MM.1S (cell line): ENCODE measurements around the gene DKC1.
"Not testable (repeated sequence)": the region's sequence is repeated elsewhere in the genome, so short reads cannot be mapped to it uniquely, and the experiment has no call there.

ENCODE experiments used
- DNase-seq: peaks from one replicate; pipeline ENCODE4 v3.0.0-alpha.2; 2015
- H2AFZ ChIP-seq: fragments of 300-600 bp; sonication (generic); 2 replicates; pipeline ENCODE4 v1.6.0; 2016; ENCODE audit warnings: antibody characterized with exemption, low read length
- H3F3A ChIP-seq: fragments of 300-600 bp; sonication (generic); 2 replicates; pipeline ENCODE4 v1.6.1; 2016; ENCODE audit warnings: mild to moderate bottlenecking, antibody characterized with exemption, low read length, moderate library complexity, mixed read lengths; ENCODE audit not compliant: insufficient read depth
- H3K27ac ChIP-seq: fragments of 300-600 bp; sonication (generic); 2 replicates; pipeline ENCODE4 v1.5.1; 2016; ENCODE audit warnings: mild to moderate bottlenecking, low read length
- H3K27me3 ChIP-seq: fragments of 300-600 bp; sonication (generic); replicated peaks from 2 replicates; pipeline ENCODE4 v1.6.0; 2016; ENCODE audit warnings: low read length; ENCODE audit not compliant: insufficient read depth
- H3K36me3 ChIP-seq: fragments of 300-600 bp; sonication (generic); replicated peaks from 2 replicates; pipeline ENCODE4 v1.6.1; 2016; ENCODE audit warnings: mild to moderate bottlenecking, low read length, mixed read lengths; ENCODE audit not compliant: insufficient read depth
- H3K4me1 ChIP-seq: fragments of 300-600 bp; sonication (generic); 2 replicates; pipeline ENCODE4 v1.6.1; 2016; ENCODE audit warnings: low read length, mixed read lengths
- H3K4me2 ChIP-seq: fragments of 300-600 bp; sonication (generic); 2 replicates; pipeline ENCODE4 v1.6.0; 2016; ENCODE audit warnings: low read depth, low read length
- H3K4me3 ChIP-seq: fragments of 300-600 bp; sonication (generic); 2 replicates; pipeline ENCODE4 v1.5.1; 2016; ENCODE audit warnings: low read length, mixed read lengths
- H3K79me2 ChIP-seq: fragments of 300-600 bp; sonication (generic); 2 replicates; pipeline ENCODE4 v1.6.1; 2016; ENCODE audit warnings: mixed run types, low read length, mixed read lengths
- H3K9ac ChIP-seq: fragments of 300-600 bp; sonication (generic); 2 replicates; pipeline ENCODE4 v1.6.1; 2016; ENCODE audit warnings: low read length, mixed read lengths
- H3K9me2 ChIP-seq: fragments of 300-600 bp; sonication (generic); replicated peaks from 2 replicates; pipeline ENCODE4 v1.6.1; 2016; ENCODE audit warnings: mild to moderate bottlenecking, low read length, mixed read lengths; ENCODE audit not compliant: insufficient read depth
- H3K9me3 ChIP-seq: fragments of 300-600 bp; sonication (generic); replicated peaks from 2 replicates; pipeline ENCODE4 v1.6.1; 2016; ENCODE audit warnings: mild to moderate bottlenecking, low read length, mixed read lengths; ENCODE audit not compliant: insufficient read depth
- H4K20me1 ChIP-seq: fragments of 300-600 bp; sonication (generic); 2 replicates; pipeline ENCODE4 v1.6.1; 2016; ENCODE audit warnings: mild to moderate bottlenecking, low read length, moderate library complexity, mixed read lengths; ENCODE audit not compliant: insufficient read depth
- EZH2 ChIP-seq: fragments of 300-600 bp; sonication (generic); optimal IDR thresholded peaks from 2 replicates; pipeline ENCODE3; 2017; ENCODE audit warnings: low read depth, mild to moderate bottlenecking, antibody characterized with exemption, low read length, mixed read lengths
- EZH2phosphoT487 ChIP-seq: fragments of 300-600 bp; sonication (generic); IDR thresholded peaks from 2 replicates; pipeline ENCODE4 v1.6.1; 2018; ENCODE audit warnings: antibody characterized with exemption, low read length
- TF ChIP-seq, protein P1 (sequence below): fragments of 300-600 bp; sonication (generic); IDR thresholded peaks from 2 replicates; pipeline ENCODE4 v1.5.1; 2016; ENCODE audit warnings: antibody characterized with exemption, low read length, mixed read lengths

The DKC1 gene

DNA sequence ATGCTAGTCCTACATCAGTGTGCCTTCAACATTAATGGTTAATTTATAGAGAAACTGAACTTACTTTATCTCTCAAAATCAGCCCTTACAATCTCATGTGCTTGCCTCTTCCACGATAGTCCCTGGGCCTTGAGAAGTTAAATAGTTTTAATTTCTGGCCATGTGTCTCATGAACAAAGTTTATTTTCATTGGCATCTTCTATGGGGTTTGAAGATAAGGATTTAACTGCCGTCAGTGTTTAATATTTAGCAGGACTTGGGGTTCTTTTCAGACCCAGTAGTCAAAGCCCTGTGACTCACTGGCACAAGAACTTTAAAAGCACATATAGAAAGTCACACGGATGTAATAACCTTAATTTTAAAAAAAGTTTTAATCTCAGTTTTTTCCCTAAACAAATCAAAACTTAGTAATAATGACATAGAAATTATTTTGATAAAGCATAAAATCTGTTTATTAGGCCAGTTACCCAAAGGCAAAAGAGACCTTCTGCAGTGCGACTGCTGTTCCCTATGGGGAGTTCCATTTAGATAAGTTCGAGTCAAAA, 52.7 kb downstream of the DKC1 start:
- no peak for TF ChIP-seq EZH2phosphoT487
- no peak for TF ChIP-seq EZH2
- TF ChIP-seq, protein P1, sequence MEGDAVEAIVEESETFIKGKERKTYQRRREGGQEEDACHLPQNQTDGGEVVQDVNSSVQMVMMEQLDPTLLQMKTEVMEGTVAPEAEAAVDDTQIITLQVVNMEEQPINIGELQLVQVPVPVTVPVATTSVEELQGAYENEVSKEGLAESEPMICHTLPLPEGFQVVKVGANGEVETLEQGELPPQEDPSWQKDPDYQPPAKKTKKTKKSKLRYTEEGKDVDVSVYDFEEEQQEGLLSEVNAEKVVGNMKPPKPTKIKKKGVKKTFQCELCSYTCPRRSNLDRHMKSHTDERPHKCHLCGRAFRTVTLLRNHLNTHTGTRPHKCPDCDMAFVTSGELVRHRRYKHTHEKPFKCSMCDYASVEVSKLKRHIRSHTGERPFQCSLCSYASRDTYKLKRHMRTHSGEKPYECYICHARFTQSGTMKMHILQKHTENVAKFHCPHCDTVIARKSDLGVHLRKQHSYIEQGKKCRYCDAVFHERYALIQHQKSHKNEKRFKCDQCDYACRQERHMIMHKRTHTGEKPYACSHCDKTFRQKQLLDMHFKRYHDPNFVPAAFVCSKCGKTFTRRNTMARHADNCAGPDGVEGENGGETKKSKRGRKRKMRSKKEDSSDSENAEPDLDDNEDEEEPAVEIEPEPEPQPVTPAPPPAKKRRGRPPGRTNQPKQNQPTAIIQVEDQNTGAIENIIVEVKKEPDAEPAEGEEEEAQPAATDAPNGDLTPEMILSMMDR = no peak
- H3K27me3 ChIP-seq = no peaks in the 10 kb centered on the region

DNA sequence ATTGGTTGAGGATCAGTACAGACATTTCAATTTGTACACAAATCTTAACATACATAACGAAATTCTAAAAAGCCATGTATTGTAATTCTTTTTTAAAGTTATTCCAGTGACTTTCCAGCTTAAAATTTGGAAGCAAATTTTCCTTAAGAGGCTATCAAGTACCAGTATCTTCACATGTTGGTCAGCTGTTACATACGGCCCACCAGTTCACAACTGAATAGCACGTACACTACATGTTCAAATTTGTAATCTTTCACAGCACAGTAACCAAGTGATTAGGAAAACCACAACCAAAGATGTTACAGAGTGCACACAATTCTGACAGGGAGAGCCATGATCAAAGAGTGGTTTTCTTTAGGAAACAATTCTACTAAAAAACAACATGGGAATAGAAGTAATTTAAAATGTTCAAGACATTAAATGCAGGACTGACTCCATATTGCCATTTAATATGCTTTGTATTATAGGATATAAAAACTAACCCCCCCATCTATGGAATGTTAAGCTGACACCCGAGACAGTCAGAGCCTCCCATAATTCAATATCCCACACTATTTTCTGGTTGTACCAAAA, 53.7 kb downstream of the DKC1 start:
- not testable (repeated sequence) for H2AFZ ChIP-seq, H3K9me3 ChIP-seq, H3K27ac ChIP-seq, H3K4me2 ChIP-seq, H3K79me2 ChIP-seq, H3F3A ChIP-seq, H4K20me1 ChIP-seq, H3K9ac ChIP-seq, DNase-seq, H3K36me3 ChIP-seq, H3K4me3 ChIP-seq, H3K27me3 ChIP-seq, H3K9me2 ChIP-seq
- H3K4me1 ChIP-seq = peaks cover 11% of the 10 kb centered on the region

More for the DNA sequence above, 52.7 kb downstream of the DKC1 start:
- no peak for DNase-seq
- H2AFZ ChIP-seq = no peak overlapping the region
- H3K4me1 ChIP-seq = peaks cover 16% of the 10 kb centered on the region
- H3K9ac ChIP-seq = no peak overlapping the region
- H3F3A ChIP-seq = peaks cover under 1% of the 10 kb centered on the region; the same call in 1 of the 2 replicates
- no peaks in the 10 kb centered on the region for H3K9me3 ChIP-seq
- H3K36me3 ChIP-seq = no peaks in the 10 kb centered on the region
- no peaks in the 10 kb centered on the region for H3K9me2 ChIP-seq
- no peak overlapping the region for H3K4me2 ChIP-seq
- H3K79me2 ChIP-seq = no peaks in the 10 kb centered on the region
- no peak overlapping the region for H3K27ac ChIP-seq
- no peak overlapping the region for H3K4me3 ChIP-seq
- H4K20me1 ChIP-seq = no peaks in the 10 kb centered on the region

DNA sequence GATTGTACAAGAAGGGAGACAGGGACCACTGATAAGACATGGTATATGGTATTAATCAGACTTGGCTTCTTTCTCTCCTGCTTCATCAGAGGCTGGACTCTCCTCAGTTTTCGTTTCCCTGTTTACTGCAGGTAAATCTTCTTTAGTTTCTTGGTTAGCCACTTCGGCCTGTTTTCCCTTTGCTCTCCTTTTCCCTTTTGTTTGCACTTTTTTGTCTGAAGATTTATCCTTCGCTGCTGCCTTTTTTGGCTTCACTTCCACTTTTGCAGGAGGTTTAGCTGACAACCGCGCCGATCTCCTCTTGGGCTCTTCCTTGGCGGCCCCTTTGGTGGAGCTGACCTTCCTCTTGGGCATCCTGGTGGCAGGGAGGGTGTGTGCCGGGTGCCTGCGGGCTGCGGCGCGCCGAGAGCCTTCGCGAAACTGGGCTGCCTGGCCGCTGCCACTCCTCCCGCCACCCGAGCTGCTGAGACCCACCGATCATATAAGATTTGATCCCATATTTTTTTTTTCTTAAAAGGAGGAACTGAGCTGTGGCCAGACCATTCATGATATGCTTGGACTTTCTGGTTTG, 54.5 kb downstream of the DKC1 start:
- H3K79me2 ChIP-seq, H3K27me3 ChIP-seq, H3F3A ChIP-seq, DNase-seq, H3K4me2 ChIP-seq, H2AFZ ChIP-seq, H3K36me3 ChIP-seq, H3K27ac ChIP-seq, H4K20me1 ChIP-seq, H3K9ac ChIP-seq, H3K9me3 ChIP-seq, H3K9me2 ChIP-seq, H3K4me3 ChIP-seq: not testable (repeated sequence)
- peaks cover 11% of the 10 kb centered on the region for H3K4me1 ChIP-seq

DNA sequence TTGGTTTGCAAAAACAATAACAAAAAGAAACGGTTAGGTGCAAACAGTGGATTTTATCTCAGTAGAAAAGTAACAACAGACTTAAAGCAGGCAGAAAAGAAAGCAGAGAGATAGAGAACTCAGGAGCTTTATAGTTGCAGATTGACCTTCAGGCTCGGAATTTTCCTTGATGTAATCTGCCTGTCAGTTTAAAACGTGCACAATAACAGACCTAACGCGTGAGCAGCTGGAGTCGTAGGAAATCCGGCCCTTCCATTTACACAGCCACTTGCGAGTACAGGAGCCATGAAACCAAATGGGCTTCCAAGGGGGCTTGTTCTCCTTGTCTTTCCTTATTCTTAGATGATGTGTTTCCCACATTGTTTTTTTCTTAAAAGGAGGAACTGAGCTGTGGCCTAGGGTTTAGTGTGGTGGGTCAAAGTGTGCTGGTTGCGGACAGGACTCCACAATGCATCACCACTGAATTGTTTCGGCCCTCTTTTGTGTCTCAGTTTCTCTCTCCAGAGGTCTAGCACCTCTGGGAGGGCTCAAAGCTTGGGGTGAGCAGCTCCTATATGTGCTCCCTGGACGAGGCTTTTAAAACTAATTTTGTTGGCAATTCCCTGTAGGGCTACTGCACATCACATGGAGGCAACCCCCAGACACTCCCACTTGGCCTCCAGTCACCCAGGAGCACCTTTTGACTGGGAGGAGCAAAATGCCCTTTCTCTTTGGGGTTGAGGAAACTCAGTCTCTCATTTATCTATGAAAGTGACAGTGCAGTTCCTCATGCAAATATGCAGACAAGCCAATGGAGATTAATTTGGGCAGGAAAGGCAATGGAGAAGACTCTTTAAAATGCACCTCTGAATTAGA, 56.5 kb downstream of the DKC1 start:
- Histone ChIP-seq H3K36me3 (no peaks in the 10 kb centered on the region), H3K4me1 (peaks cover 6% of the 10 kb centered on the region; the same call in 1 of the 2 replicates), H2AFZ (no peak overlapping the region), H3K27me3 (no peaks in the 10 kb centered on the region), H3K79me2 (no peaks in the 10 kb centered on the region), H3K9me3 (no peaks in the 10 kb centered on the region), H3K4me2 (no peak overlapping the region), H4K20me1 (no peaks in the 10 kb centered on the region), H3K4me3 (no peak overlapping the region), H3K9ac (no peak overlapping the region), H3F3A (no peaks in the 10 kb centered on the region), H3K9me2 (no peaks in the 10 kb centered on the region), H3K27ac (no peak overlapping the region)
- TF ChIP-seq, protein P1 = no peak
- TF ChIP-seq EZH2 = no peak
- no peak for TF ChIP-seq EZH2phosphoT487
- DNase-seq = no peak
